Heart left ventricle (tissue), 13 donors: ENCODE results near the gene SLC7A4.

Experiments
- CTCF ChIP-seq, 12 donors: fragments of 200-600 bp; sonication (generic) in 4 of 12; IDR thresholded peaks; one replicate each; pipeline versions ENCODE4 v1.5.0 to v1.8.0; 2018 to 2022; ENCODE audit warnings: antibody characterized with exemption in 12 of 12, mild to moderate bottlenecking in 5 of 12
- POLR2A ChIP-seq, 2 donors: fragments of 450-650 bp; IDR thresholded peaks; one replicate each; pipeline ENCODE4 v1.6.1; 2017; ENCODE audit warnings: antibody characterized with exemption in 2 of 2, mild to moderate bottlenecking in 2 of 2, moderate library complexity in 2 of 2
- donor health status: ischemic (EF 13 %, LVEDD 7.1; RV severe dilation, severe dysfunction).
- donor health status: DM: no; HTN: yes; CAD: no.
- donor health status: DM: no; HTN: no; CAD: no.
- donor health status: ischemic (EF 25% LVEDD 6.9; RV normal size, moderate dysfunction).
- donor health status: ischemic (EF 25% LVEDD 5.7; RV mildly dilated, moderate dysfunction).
- donor health status: ischemic (EF 35%, LVEDD 5.7; RV mildly dilated, moderate dysfunction).
- donor health status: nonischemic (EF 11% LVEDD 7.7; RV severe dilation, severe dysfunction).
- donor health status: DM: yes; HTN: yes; CAD: no.
- donor health status: PGD.
- donor health status: ischemic (EF 29% LVEDD 5.4; RV normal size, mild dysfunction).
- donor health status: nonischemic (EF 23%, LVEDD 6.1; RV moderate dilation, normal function).

- TF ChIP-seq CTCF (IDR thresholded peaks at IDR 0.05): no peak
- no peak for TF ChIP-seq POLR2A (IDR thresholded peaks at IDR 0.05)
Measured at GRCh38 chr22:21055880-21056319, 23.5 kb upstream of the SLC7A4 start.
